NCI-H1048 (cell line): ENCODE data around the gene TRAPPC2.
A peak's percentile ranks its signal among the peaks of the same experiment; 100 is the strongest.

Experiments
- DNase-seq: peaks from one replicate; lab custom pipeline; 2025; lab: John Stamatoyannopoulos, UW

TRAPPC2 gene

GRCh38 chrX:13669246-13669737 is 65.1 kb downstream of the TRAPPC2 start:
- peak; percentile 74 for DNase-seq

DNA sequence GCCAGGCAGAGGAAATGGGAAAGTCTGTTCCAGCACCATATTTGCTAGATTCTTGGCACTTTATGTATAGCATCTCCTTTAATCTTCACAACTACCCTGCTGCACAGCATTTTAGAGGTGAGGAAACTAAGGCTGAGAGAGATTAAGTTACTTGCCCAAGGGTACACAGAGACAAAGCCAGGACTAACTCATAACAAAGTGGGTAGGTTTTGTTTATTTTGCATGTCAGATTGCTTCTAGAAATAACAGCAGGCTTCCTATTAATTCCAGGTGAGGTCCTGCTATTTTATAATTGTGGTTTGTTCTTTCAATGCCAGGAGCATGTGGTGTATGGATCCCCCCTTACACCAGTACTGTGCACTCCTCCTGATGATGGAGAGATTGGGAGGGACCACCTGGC is 66.5 kb downstream of the TRAPPC2 start:
- no peak for DNase-seq

DNA sequence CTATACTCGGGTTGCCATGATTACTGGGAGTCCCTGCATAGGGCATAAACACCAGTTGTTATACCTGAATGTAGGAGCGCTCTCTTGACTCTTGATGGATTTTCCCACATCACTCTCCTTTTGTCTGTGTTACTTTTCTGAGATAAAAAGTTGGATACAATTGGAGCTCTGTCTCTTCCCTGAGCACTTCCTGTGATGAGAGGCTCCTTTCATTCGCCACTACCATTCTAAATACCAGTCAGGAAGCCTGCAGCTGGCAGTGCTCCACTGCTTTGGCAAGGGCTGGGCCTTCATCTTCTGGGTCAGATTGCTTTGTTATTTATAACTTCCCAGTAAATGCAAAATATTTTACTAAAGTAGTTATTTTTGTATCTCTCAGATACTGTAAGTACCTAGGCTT is 67.6 kb downstream of the TRAPPC2 start:
- no peak for DNase-seq

- DNase-seq, result no peak
These were observed 70.4 kb downstream of the TRAPPC2 start for GRCh38 chrX:13664020-13664419.

DNA sequence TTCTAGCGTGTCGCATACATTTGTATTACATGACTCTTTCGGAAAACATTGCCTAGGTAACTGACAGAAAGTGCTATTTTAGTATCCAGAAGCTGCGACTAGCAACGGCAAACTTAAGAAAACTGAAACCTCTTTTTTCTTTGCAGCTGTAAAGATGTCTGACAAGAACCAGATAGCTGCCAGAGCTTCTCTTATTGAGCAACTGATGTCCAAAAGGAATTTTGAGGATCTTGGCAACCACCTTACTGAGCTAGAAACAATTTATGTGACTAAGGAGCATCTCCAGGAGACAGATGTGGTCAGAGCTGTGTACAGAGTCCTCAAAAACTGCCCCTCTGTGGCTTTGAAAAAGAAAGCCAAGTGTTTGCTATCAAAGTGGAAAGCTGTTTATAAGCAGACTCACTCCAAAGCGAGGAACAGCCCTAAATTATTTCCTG is 72.0 kb downstream of the TRAPPC2 start:
- DNase-seq, result no peak
